HCT116 (cell line): Measurements from ENCODE around the gene PDE6A. TPM values are rescaled to one million over a fixed set of nuclear protein-coding genes. Genes with fewer than 3 reads are reported as not detected.

Experiments
- ATAC-seq: fragments of 200-7000 bp; cut with Tn5 transposase; 2 replicates; pipeline ENCODE4 v1.9.1; 2020; ENCODE audit warnings: mild to moderate bottlenecking, moderate library complexity
- BruUV-seq: library from RNA; stranded (reverse); fragments of 400-500 nt; replicated peaks from 2 replicates; lab custom pipeline; 2021; lab: Mats Ljungman, UMichigan
- CTCF ChIA-PET: fragments of 300-600 bp; sonication (Branson Sonifier 250); formaldehyde crosslinking; loops from one replicate; lab custom pipeline; 2021; ENCODE audit warnings: antibody characterized with exemption; lab: Charles Lee
- POLR2A ChIA-PET: fragments of 300-600, 350-600 bp; sonication (Branson Sonifier 250); formaldehyde crosslinking; loops from one replicate; lab custom pipeline; 2021; ENCODE audit warnings: antibody characterized with exemption; lab: Charles Lee
- RAD21 ChIA-PET, 2 experiments: fragments of 300-600 bp; sonication (Branson Sonifier 250); formaldehyde crosslinking; loops; one replicate each; lab custom pipeline; 2023; ENCODE audit warnings: low total read pairs in 2 of 2; ENCODE audit not compliant: uncharacterized antibody in 2 of 2, unreplicated experiment in 2 of 2, low non-redundant PET in 1 of 2; lab: Charles Lee
- DNase-seq: peaks from one replicate; pipeline ENCODE4 v3.0.0-alpha.2; 2010; ENCODE audit warnings: low read depth, low spot score
- H2AFZ ChIP-seq: fragments of 200-600 bp; shearing (Covaris generic), sonication (generic); 2 replicates; pipeline ENCODE4 v1.6.1; 2017; ENCODE audit warnings: low read depth, mixed run types, mixed read lengths, antibody characterized with exemption, low read length; ENCODE audit not compliant: poor library complexity, severe bottlenecking
- H3K27ac ChIP-seq: 2 replicates; pipeline ENCODE4 v1.5.1; 2012; ENCODE audit warnings: low read depth, low read length
- H3K27me3 ChIP-seq: fragments of 200-600 bp; sonication (generic); 2 replicates; pipeline ENCODE4 v1.6.1; 2016; ENCODE audit warnings: mixed run types, low read length, mixed read lengths; ENCODE audit not compliant: insufficient read depth
- H3K36me3 ChIP-seq, 2 experiments: fragments of 200-500 bp in 1 of 2; fragments of 200-600 bp in 1 of 2; sonication (Bioruptor generic) in 1 of 2; sonication (generic) in 1 of 2; 2 replicates each; pipeline versions ENCODE4 v1.5.1 to v1.6.1; 2014 to 2016; ENCODE audit warnings: low read length in 2 of 2, inconsistent platforms in 1 of 2, mixed read lengths in 1 of 2, mixed run types in 1 of 2; ENCODE audit not compliant: insufficient read depth in 2 of 2, control insufficient read depth in 1 of 2
- H3K4me1 ChIP-seq, 2 experiments: fragments of 200-600 bp in 1 of 2; sonication (generic) in 1 of 2; 2 replicates each; pipeline versions ENCODE4 v1.5.1 to v1.6.1; 2012 to 2017; ENCODE audit warnings: low read length in 2 of 2, inconsistent platforms in 1 of 2, mild to moderate bottlenecking in 1 of 2, mixed read lengths in 1 of 2, mixed run types in 1 of 2, moderate library complexity in 1 of 2; ENCODE audit not compliant: insufficient read depth in 2 of 2, control insufficient read depth in 1 of 2
- H3K4me2 ChIP-seq: fragments of 200-600 bp; sonication (generic); 2 replicates; pipeline ENCODE4 v1.6.1; 2017; ENCODE audit warnings: mixed run types, low read length, mixed read lengths
- H3K4me3 ChIP-seq, 2 experiments: fragments of 200-600 bp in 1 of 2; sonication (generic) in 1 of 2; replicated peaks in 1 of 2; 2 replicates each; pipeline ENCODE4 v1.5.1; 2011 to 2016; ENCODE audit warnings: low read length in 2 of 2, control low read depth in 1 of 2, low read depth in 1 of 2, mild to moderate bottlenecking in 1 of 2, mixed read lengths in 1 of 2, mixed run types in 1 of 2
- H3K79me2 ChIP-seq: fragments of 200-600 bp; sonication (generic); 2 replicates; pipeline ENCODE4 v1.6.1; 2017; ENCODE audit warnings: mild to moderate bottlenecking, mixed run types, low read length, moderate library complexity, mixed read lengths; ENCODE audit not compliant: insufficient read depth
- H3K9ac ChIP-seq: fragments of 200-600 bp; sonication (generic); 2 replicates; pipeline ENCODE4 v1.6.1; 2016; ENCODE audit warnings: low read length, mixed read lengths
- H3K9me2 ChIP-seq: fragments of 200-600 bp; sonication (generic), shearing (Covaris generic); 2 replicates; pipeline ENCODE4 v1.6.1; 2017; ENCODE audit warnings: mixed run types, mild to moderate bottlenecking, moderate library complexity; ENCODE audit not compliant: insufficient read depth
- H3K9me3 ChIP-seq, 2 experiments: fragments of 200-500 bp in 1 of 2; fragments of 200-600 bp in 1 of 2; sonication (Bioruptor generic) in 1 of 2; sonication (generic) in 1 of 2; 2 replicates each; pipeline ENCODE4 v1.6.1; 2014 to 2017; ENCODE audit warnings: low read length in 2 of 2, mixed read lengths in 2 of 2, inconsistent platforms in 1 of 2, low read depth in 1 of 2, mild to moderate bottlenecking in 1 of 2, mixed run types in 1 of 2, moderate library complexity in 1 of 2; ENCODE audit not compliant: control insufficient read depth in 1 of 2, insufficient read depth in 1 of 2
- H4K20me1 ChIP-seq: fragments of 200-600 bp; sonication (generic), shearing (Covaris generic); 2 replicates; pipeline ENCODE4 v1.6.1; 2017; ENCODE audit warnings: mixed run types, mild to moderate bottlenecking, moderate library complexity; ENCODE audit not compliant: insufficient read depth
- EGR1 ChIP-seq: IDR thresholded peaks from 2 replicates; pipeline ENCODE4 v1.6.1; 2012; ENCODE audit warnings: low read depth
- EZH2phosphoT487 ChIP-seq: fragments of 200-600 bp; IDR thresholded peaks from 2 replicates; pipeline ENCODE4 v1.6.1; 2018; ENCODE audit warnings: antibody characterized with exemption, borderline replicate concordance
- FOSL1 ChIP-seq: IDR thresholded peaks from 2 replicates; pipeline ENCODE4 v1.6.1; 2012; ENCODE audit warnings: low read depth
- RAD21 ChIP-seq: IDR thresholded peaks from 2 replicates; pipeline ENCODE4 v1.6.1; 2012; ENCODE audit warnings: low read depth, mild to moderate bottlenecking
- SIN3A ChIP-seq: IDR thresholded peaks from 2 replicates; pipeline ENCODE4 v1.6.1; 2012; ENCODE audit warnings: low read depth
- SP1 ChIP-seq: IDR thresholded peaks from 2 replicates; pipeline ENCODE4 v1.6.1; 2012; ENCODE audit warnings: low read depth
- SRF ChIP-seq: IDR thresholded peaks from 2 replicates; pipeline ENCODE4 v1.6.1; 2012; ENCODE audit warnings: low read depth
- TCF7L2 ChIP-seq: IDR thresholded peaks from 2 replicates; pipeline ENCODE4 v1.7.0; 2011; ENCODE audit warnings: borderline replicate concordance, inconsistent platforms; ENCODE audit not compliant: insufficient read depth, insufficient read length; ENCODE audit errors: extremely low read depth
- ZBTB33 ChIP-seq: IDR thresholded peaks from 2 replicates; pipeline ENCODE4 v1.6.1; 2011; ENCODE audit warnings: mild to moderate bottlenecking, low read length, moderate library complexity; ENCODE audit not compliant: insufficient replicate concordance; ENCODE audit errors: extremely low read depth
- ZFX ChIP-seq: fragments of 450-650 bp; IDR thresholded peaks from 2 replicates; pipeline ENCODE4 v1.6.1; 2017
- ZNF274 ChIP-seq: fragments of 200-500 bp; sonication (Bioruptor generic); IDR thresholded peaks from 2 replicates; pipeline ENCODE4 v1.6.1; 2014; ENCODE audit warnings: mild to moderate bottlenecking, low read depth, low read length, inconsistent platforms
- intact Hi-C: fragments of 100-400 bp; cut with micrococcal nuclease; formaldehyde crosslinking; loops from 2 replicates; pipeline ENCODE4 v1.10.0; 2022
- total RNA-seq: library from RNA; stranded (reverse); gene quantifications from one replicate; pipeline ENCODE4 v1.2.1, GENCODE V29; 2021; ENCODE audit not compliant: unreplicated experiment
- TF ChIP-seq, protein P1 (sequence below): IDR thresholded peaks from 2 replicates; pipeline ENCODE4 v1.6.1; 2012
- TF ChIP-seq, protein P2 (sequence below): IDR thresholded peaks from 2 replicates; pipeline ENCODE4 v1.6.1; 2012; ENCODE audit warnings: low read depth

PDE6A gene
- total RNA-seq, 1 experiment from 2014 or later = not detected

DNA sequence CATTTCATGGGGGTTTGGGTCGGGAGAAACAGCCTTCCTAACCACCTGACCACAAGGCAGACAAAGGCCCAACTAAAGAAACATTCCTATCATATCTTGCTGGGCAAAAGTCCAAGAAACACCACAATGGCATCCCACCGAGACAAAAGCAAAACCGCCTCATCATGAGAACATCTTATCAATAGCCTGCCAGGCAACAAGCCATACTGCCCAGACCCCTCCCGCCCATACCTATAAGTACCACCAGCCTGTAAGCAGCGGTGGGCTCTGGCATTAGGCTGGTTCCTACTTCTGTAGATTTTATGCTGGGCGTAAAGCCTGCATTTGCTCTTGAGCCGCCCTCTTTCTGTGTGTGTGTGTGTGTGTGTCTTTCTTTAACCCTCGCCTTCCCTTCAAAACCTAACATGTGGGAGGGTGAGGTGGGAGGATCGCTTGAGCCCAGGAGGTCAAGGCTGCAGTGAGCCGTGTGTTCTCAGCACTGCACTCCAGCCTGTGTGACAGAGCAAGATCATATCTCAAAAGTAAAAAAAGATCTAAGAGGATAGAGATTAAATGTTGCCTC is 56.9 kb downstream of the PDE6A start:
- H3K27ac ChIP-seq = no peak overlapping the region
- H3K9me2 ChIP-seq = no peaks in the 10 kb centered on the region
- DNase-seq = peak; percentile 12
- H3K27me3 ChIP-seq = no peaks in the 10 kb centered on the region
- POLR2A ChIA-PET = no interaction called here
- peak overlapping the region; percentile 44 for H2AFZ ChIP-seq
- peak overlapping the region; percentile 47 for H3K4me2 ChIP-seq
- H3K36me3 ChIP-seq = no peaks in the 10 kb centered on the region
- peaks cover 8 to 17% of the 10 kb centered on the region in 2 experiments for H3K4me1 ChIP-seq
- TF ChIP-seq TCF7L2 (peak; percentile 58), FOSL1 (no peak)
- TF ChIP-seq, all 23 proteins: peak for 1
- ChIA-PET RAD21 (no interaction called here), CTCF (no interaction called here)
- Histone ChIP-seq H3K79me2 (no peaks in the 10 kb centered on the region), H3K4me3 (no peak overlapping the region), H3K9ac (no peak overlapping the region), H3K9me3 (no peaks in the 10 kb centered on the region), H4K20me1 (no peaks in the 10 kb centered on the region)
- peak; percentile 77 for ATAC-seq
- BruUV-seq = no TSS peak
- intact Hi-C loops = no loop called here

DNA sequence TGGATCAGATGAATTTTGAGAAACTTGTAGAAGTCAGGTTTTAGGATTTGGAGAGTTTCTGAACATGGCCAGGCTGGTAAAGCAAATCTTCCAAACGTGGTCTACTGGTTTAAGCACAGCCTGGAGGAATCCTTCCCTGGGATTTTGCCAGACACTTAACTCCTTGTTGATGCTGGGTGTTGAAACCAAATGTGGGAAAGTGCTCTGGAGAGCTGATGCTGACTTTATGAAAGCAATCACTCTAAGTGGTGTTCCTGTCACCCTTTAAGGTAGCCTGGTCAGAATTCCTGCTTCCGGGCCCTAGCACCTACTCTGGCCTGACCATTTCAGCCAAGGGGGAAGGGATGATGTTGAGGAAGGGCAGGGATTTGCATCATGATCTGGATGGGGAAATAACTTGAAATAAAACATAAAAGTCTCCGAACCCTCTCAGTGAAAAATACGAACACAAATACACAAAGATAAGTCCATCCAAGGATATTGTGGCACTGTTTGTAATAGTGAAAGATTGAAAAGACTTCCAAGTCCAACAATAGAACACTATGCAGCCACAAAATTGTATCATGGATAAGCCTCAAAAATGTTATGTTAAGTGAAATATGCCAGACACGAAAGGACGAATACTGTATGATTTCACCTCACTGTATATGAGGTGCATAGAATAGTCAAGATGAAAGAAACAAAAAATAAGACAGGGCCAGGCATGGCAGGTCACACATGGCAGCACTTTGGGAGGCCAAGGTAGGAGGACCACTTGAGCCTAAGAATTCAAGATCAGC is 57.7 kb downstream of the PDE6A start:
- no peak overlapping the region for H2AFZ ChIP-seq
- no peak overlapping the region for H3K4me3 ChIP-seq
- no peaks in the 10 kb centered on the region for H3K9me3 ChIP-seq
- DNase-seq (no peak), ATAC-seq (no peak)
- H4K20me1 ChIP-seq = no peaks in the 10 kb centered on the region
- intact Hi-C loops = no loop called here
- H3K9ac ChIP-seq = no peak overlapping the region
- POLR2A ChIA-PET = no interaction called here
- H3K79me2 ChIP-seq = no peaks in the 10 kb centered on the region
- H3K4me1 ChIP-seq = peaks cover 8 to 17% of the 10 kb centered on the region in 2 experiments
- no TSS peak for BruUV-seq
- H3K4me2 ChIP-seq = peak overlapping the region; percentile 47; the same call in 1 of the 2 replicates
- H3K36me3 ChIP-seq = no peaks in the 10 kb centered on the region
- CTCF ChIA-PET = no interaction called here
- H3K27ac ChIP-seq = no peak overlapping the region
- RAD21 ChIA-PET = no interaction called here
- no peaks in the 10 kb centered on the region for H3K9me2 ChIP-seq
- no peaks in the 10 kb centered on the region for H3K27me3 ChIP-seq
- TF ChIP-seq SRF (no peak), TCF7L2 (no peak), SP1 (no peak), EGR1 (no peak), EZH2phosphoT487 (no peak), ZNF274 (no peak), ZBTB33 (no peak), RAD21 (no peak), ZFX (no peak), SIN3A (no peak)
- TF ChIP-seq, protein P1, sequence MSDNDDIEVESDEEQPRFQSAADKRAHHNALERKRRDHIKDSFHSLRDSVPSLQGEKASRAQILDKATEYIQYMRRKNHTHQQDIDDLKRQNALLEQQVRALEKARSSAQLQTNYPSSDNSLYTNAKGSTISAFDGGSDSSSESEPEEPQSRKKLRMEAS = no peak
- TF ChIP-seq, protein P2, sequence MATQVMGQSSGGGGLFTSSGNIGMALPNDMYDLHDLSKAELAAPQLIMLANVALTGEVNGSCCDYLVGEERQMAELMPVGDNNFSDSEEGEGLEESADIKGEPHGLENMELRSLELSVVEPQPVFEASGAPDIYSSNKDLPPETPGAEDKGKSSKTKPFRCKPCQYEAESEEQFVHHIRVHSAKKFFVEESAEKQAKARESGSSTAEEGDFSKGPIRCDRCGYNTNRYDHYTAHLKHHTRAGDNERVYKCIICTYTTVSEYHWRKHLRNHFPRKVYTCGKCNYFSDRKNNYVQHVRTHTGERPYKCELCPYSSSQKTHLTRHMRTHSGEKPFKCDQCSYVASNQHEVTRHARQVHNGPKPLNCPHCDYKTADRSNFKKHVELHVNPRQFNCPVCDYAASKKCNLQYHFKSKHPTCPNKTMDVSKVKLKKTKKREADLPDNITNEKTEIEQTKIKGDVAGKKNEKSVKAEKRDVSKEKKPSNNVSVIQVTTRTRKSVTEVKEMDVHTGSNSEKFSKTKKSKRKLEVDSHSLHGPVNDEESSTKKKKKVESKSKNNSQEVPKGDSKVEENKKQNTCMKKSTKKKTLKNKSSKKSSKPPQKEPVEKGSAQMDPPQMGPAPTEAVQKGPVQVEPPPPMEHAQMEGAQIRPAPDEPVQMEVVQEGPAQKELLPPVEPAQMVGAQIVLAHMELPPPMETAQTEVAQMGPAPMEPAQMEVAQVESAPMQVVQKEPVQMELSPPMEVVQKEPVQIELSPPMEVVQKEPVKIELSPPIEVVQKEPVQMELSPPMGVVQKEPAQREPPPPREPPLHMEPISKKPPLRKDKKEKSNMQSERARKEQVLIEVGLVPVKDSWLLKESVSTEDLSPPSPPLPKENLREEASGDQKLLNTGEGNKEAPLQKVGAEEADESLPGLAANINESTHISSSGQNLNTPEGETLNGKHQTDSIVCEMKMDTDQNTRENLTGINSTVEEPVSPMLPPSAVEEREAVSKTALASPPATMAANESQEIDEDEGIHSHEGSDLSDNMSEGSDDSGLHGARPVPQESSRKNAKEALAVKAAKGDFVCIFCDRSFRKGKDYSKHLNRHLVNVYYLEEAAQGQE = no peak
